ENCODE data around the gene DIRAS3. TPM values are rescaled to one million over a fixed set of nuclear protein-coding genes. Genes with fewer than 3 reads are reported as not detected.

The DIRAS3 gene
- total RNA-seq = 1 to 10 TPM in 3 of 4 donors, not detected in 1; 1.1 to 1.6 (median 1.1) TPM

- no peak within 1 kb of the TSS for H3K27ac ChIP-seq
- H3K4me3 ChIP-seq = peak within 1 kb of the TSS; percentile 6 to 45 (median 30)
- peak in 1 of 3 donors; percentile 48 for DNase-seq
These were observed at the start of gene DIRAS3 for GRCh38 chr1:68049941-68050878. Gene DIRAS3, minus strand, starts transcription at chr1:68050627. Its CDS starts 3,330 bp downstream, at chr1:68047297.

GRCh38 chr1:68093737-68094136 is 43.3 kb upstream of the DIRAS3 start:
- H3K4me3 ChIP-seq = no peak overlapping the region
- H3K27me3 ChIP-seq = no peaks in the 10 kb centered on the region
- H3K9me3 ChIP-seq = no peaks in the 10 kb centered on the region
- no peaks in the 10 kb centered on the region for H3K36me3 ChIP-seq
- no peak for DNase-seq
- no peaks in the 10 kb centered on the region for H3K4me1 ChIP-seq
- TF ChIP-seq POLR2A (IDR thresholded peaks at IDR 0.05) (no peak), CTCF (IDR thresholded peaks at IDR 0.05) (no peak)
- no peak overlapping the region for H3K27ac ChIP-seq

More at GRCh38 chr1:68049941-68050878, at the start of gene DIRAS3:
- peaks cover 0 to 3% (median 0%) of the 10 kb centered on the region in 4 donors for H3K9me3 ChIP-seq
- TF ChIP-seq CTCF (IDR thresholded peaks at IDR 0.05) = no peak
- TF ChIP-seq POLR2A (IDR thresholded peaks at IDR 0.05) = no peak
- H3K27me3 ChIP-seq = no peaks in the 10 kb centered on the region
- H3K36me3 ChIP-seq = no peaks in the 10 kb centered on the region
- no peaks in the 10 kb centered on the region for H3K4me1 ChIP-seq

GRCh38 chr1:68087184-68087583 is 36.8 kb upstream of the DIRAS3 start:
- Histone ChIP-seq H3K4me1 (no peaks in the 10 kb centered on the region), H3K27me3 (no peaks in the 10 kb centered on the region), H3K9me3 (no peaks in the 10 kb centered on the region), H3K4me3 (no peak overlapping the region), H3K27ac (no peak overlapping the region), H3K36me3 (no peaks in the 10 kb centered on the region)
- no peak for DNase-seq
- TF ChIP-seq CTCF (IDR thresholded peaks at IDR 0.05) = no peak
- no peak for TF ChIP-seq POLR2A (IDR thresholded peaks at IDR 0.05)

- H3K4me1 ChIP-seq = no peaks in the 10 kb centered on the region
- H3K4me3 ChIP-seq = no peak overlapping the region
- no peaks in the 10 kb centered on the region for H3K27me3 ChIP-seq
- TF ChIP-seq CTCF (IDR thresholded peaks at IDR 0.05) (no peak), POLR2A (IDR thresholded peaks at IDR 0.05) (no peak)
- DNase-seq = no peak
- no peaks in the 10 kb centered on the region for H3K36me3 ChIP-seq
- no peaks in the 10 kb centered on the region for H3K9me3 ChIP-seq
- H3K27ac ChIP-seq = no peak overlapping the region
These were observed 35.3 kb upstream of the DIRAS3 start for GRCh38 chr1:68085752-68086151.

GRCh38 chr1:68083686-68084085 is 33.3 kb upstream of the DIRAS3 start:
- Histone ChIP-seq H3K9me3 (no peaks in the 10 kb centered on the region), H3K27me3 (no peaks in the 10 kb centered on the region), H3K36me3 (no peaks in the 10 kb centered on the region), H3K27ac (no peak overlapping the region), H3K4me3 (no peak overlapping the region), H3K4me1 (no peaks in the 10 kb centered on the region)
- DNase-seq = no peak
- TF ChIP-seq POLR2A (IDR thresholded peaks at IDR 0.05) = no peak
- no peak for TF ChIP-seq CTCF (IDR thresholded peaks at IDR 0.05)

Measured in Peyer's patch (tissue), 4 donors.